HEK293T (cell line): Measurements from ENCODE around the gene SIX3.

Experiments
- CTCF ChIA-PET: fragments of 350-600 bp; formaldehyde crosslinking; extraction: SDS; loops from one replicate; lab custom pipeline; 2021; ENCODE audit warnings: antibody characterized with exemption, inconsistent platforms; lab: Yijun Ruan, JAX
- POLR2A ChIA-PET: fragments of 350-600 bp; formaldehyde crosslinking; extraction: SDS; loops from one replicate; lab custom pipeline; 2020; ENCODE audit warnings: antibody characterized with exemption, inconsistent platforms; lab: Yijun Ruan, JAX
- DNase-seq: peaks from one replicate; pipeline ENCODE4 v3.0.0; 2012; ENCODE audit warnings: mixed read lengths; ENCODE audit errors: extremely low spot score
- ARNT ChIP-seq: fragments of 450-650 bp; IDR thresholded peaks from 2 replicates; pipeline ENCODE4 v1.6.1; 2017; ENCODE audit warnings: mild to moderate bottlenecking
- BHLHE40 ChIP-seq: fragments of 450-650 bp; IDR thresholded peaks from 2 replicates; pipeline ENCODE4 v1.6.1; 2016; ENCODE audit warnings: mild to moderate bottlenecking, moderate library complexity, borderline replicate concordance
- CTBP1 ChIP-seq: fragments of 450-650 bp; IDR thresholded peaks from 2 replicates; pipeline ENCODE4 v1.6.1; 2016; ENCODE audit warnings: borderline replicate concordance
- ELF4 ChIP-seq: fragments of 450-650 bp; IDR thresholded peaks from 2 replicates; pipeline ENCODE4 v1.6.1; 2017; ENCODE audit warnings: antibody characterized with exemption
- FOXA1 ChIP-seq: fragments of 450-650 bp; IDR thresholded peaks from 2 replicates; pipeline ENCODE4 v1.6.1; 2016; ENCODE audit warnings: mild to moderate bottlenecking
- FOXK2 ChIP-seq: fragments of 450-650 bp; IDR thresholded peaks from 2 replicates; pipeline ENCODE4 v1.6.1; 2016; ENCODE audit warnings: mild to moderate bottlenecking
- FOXM1 ChIP-seq: fragments of 450-650 bp; IDR thresholded peaks from 2 replicates; pipeline ENCODE4 v1.6.1; 2017; ENCODE audit warnings: mild to moderate bottlenecking, borderline replicate concordance
- HDGF ChIP-seq: fragments of 450-650 bp; IDR thresholded peaks from 2 replicates; pipeline ENCODE4 v1.6.1; 2017; ENCODE audit warnings: antibody characterized with exemption, borderline replicate concordance
- L3MBTL2 ChIP-seq: fragments of 450-650 bp; conservative IDR thresholded peaks from 2 replicates; pipeline ENCODE4 v1.6.1; 2016; ENCODE audit warnings: mild to moderate bottlenecking
- LEF1 ChIP-seq: fragments of 450-650 bp; IDR thresholded peaks from 2 replicates; pipeline ENCODE4 v1.6.1; 2017; ENCODE audit warnings: mild to moderate bottlenecking, borderline replicate concordance
- NFRKB ChIP-seq: fragments of 450-650 bp; IDR thresholded peaks from 2 replicates; pipeline ENCODE4 v1.6.1; 2016; ENCODE audit warnings: mild to moderate bottlenecking, moderate library complexity
- PKNOX1 ChIP-seq: fragments of 450-650 bp; IDR thresholded peaks from 2 replicates; pipeline ENCODE4 v1.6.1; 2016
- SP1 ChIP-seq: fragments of 450-650 bp; IDR thresholded peaks from 2 replicates; pipeline ENCODE4 v1.6.1; 2017
- SUZ12 ChIP-seq: fragments of 450-650 bp; IDR thresholded peaks from 2 replicates; pipeline ENCODE4 v1.6.1; 2016; ENCODE audit warnings: mild to moderate bottlenecking
- TARDBP ChIP-seq: fragments of 450-650 bp; IDR thresholded peaks from 2 replicates; pipeline ENCODE4 v1.6.1; 2016
- ZNF384 ChIP-seq: fragments of 450-650 bp; IDR thresholded peaks from 2 replicates; pipeline ENCODE4 v1.6.1; 2016

Gene SIX3

GRCh38 chr2:44926957-44927356 lies 14.5 kb upstream of the SIX3 start:
- no peak for DNase-seq
- POLR2A ChIA-PET = interaction anchor here (1.2 kb wide), 1 partner anchor 106 kb away, joined by 3 read pairs; no protein-coding TSS in a partner anchor
- TF ChIP-seq L3MBTL2 (no peak), HDGF (no peak), CTBP1 (no peak), ZNF384 (no peak), FOXA1 (no peak), PKNOX1 (no peak)
- CTCF ChIA-PET = no interaction called here

GRCh38 chr2:44927985-44928482 lies 13.5 kb upstream of the SIX3 start:
- TF ChIP-seq ZNF384 (no peak), BHLHE40 (no peak), FOXA1 (no peak), TARDBP (no peak), FOXM1 (no peak), NFRKB (no peak), HDGF (no peak), ARNT (no peak), SUZ12 (no peak), LEF1 (no peak), FOXK2 (no peak), PKNOX1 (no peak)
- ChIA-PET CTCF (no interaction called here), POLR2A (interaction anchor here (1.2 kb wide), 1 partner anchor 107 kb away, joined by 3 read pairs; no protein-coding TSS in a partner anchor)
- DNase-seq = no peak

- ChIA-PET CTCF (no interaction called here), POLR2A (no interaction called here)
- TF ChIP-seq FOXM1 = no peak
- TF ChIP-seq SUZ12 = no peak
- no peak for TF ChIP-seq ARNT
- no peak for TF ChIP-seq FOXA1
- no peak for TF ChIP-seq BHLHE40
- no peak for TF ChIP-seq TARDBP
- TF ChIP-seq PKNOX1 = no peak
- TF ChIP-seq FOXK2 = no peak
- no peak for TF ChIP-seq ZNF384
- TF ChIP-seq HDGF = no peak
- TF ChIP-seq CTBP1 = no peak
- no peak for TF ChIP-seq ELF4
- TF ChIP-seq LEF1 = no peak
- TF ChIP-seq NFRKB = no peak
- TF ChIP-seq SP1 = no peak
- no peak for TF ChIP-seq L3MBTL2
- no peak for DNase-seq
Measured at GRCh38 chr2:44928483-44929158, 12.9 kb upstream of the SIX3 start.

GRCh38 chr2:44929159-44929734 lies 12.3 kb upstream of the SIX3 start:
- no peak for DNase-seq
- ChIA-PET CTCF (no interaction called here), POLR2A (no interaction called here)
- TF ChIP-seq LEF1 = no peak
- no peak for TF ChIP-seq FOXM1
- no peak for TF ChIP-seq ARNT
- no peak for TF ChIP-seq L3MBTL2
- TF ChIP-seq FOXA1 = no peak
- no peak for TF ChIP-seq SUZ12
- no peak for TF ChIP-seq CTBP1
- TF ChIP-seq PKNOX1 = no peak
- no peak for TF ChIP-seq HDGF
- no peak for TF ChIP-seq TARDBP
- TF ChIP-seq ZNF384 = no peak
- TF ChIP-seq BHLHE40 = no peak
- TF ChIP-seq ELF4 = no peak
- TF ChIP-seq NFRKB = no peak

- TF ChIP-seq TARDBP = no peak
- TF ChIP-seq PKNOX1 = no peak
- TF ChIP-seq ELF4 = no peak
- TF ChIP-seq SUZ12 = no peak
- TF ChIP-seq NFRKB = no peak
- TF ChIP-seq ZNF384 = no peak
- no peak for TF ChIP-seq L3MBTL2
- no peak for TF ChIP-seq FOXK2
- no peak for TF ChIP-seq BHLHE40
- no peak for TF ChIP-seq FOXA1
- no peak for DNase-seq
- ChIA-PET CTCF (no interaction called here), POLR2A (no interaction called here)
Measured at GRCh38 chr2:44929735-44930273, 11.7 kb upstream of the SIX3 start.
